CMK (cell line): ENCODE results near the gene CA12.

ENCODE experiments used
- DNase-seq: peaks from one replicate; pipeline ENCODE4 v3.0.0-alpha.2; 2010; ENCODE audit warnings: low read depth

Gene CA12

GRCh38 chr15:63401714-63402497 lies 20.3 kb upstream of the CA12 start:
- DNase-seq = no peak

- DNase-seq = no peak
These were observed 19.4 kb upstream of the CA12 start for GRCh38 chr15:63401078-63401477.

DNA sequence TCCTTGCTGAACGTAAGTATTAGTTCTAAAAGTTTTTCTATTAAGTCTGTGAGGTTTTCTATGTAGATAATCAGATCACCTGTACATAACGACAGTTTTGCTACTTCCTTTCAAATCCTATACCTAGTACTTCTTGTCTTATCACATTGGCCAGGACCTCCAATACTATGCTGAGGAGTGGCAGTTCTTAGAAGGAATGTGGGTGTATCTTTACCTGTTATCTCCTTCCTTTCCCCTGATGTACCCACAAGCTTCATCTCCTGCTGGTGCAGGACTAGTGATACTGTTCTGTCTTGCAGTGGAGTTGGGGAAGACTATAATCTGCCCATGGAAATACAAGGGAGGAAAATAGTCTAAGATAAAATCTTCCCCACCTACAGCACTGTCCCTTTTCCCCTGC lies 16.8 kb upstream of the CA12 start:
- DNase-seq = no peak

DNA sequence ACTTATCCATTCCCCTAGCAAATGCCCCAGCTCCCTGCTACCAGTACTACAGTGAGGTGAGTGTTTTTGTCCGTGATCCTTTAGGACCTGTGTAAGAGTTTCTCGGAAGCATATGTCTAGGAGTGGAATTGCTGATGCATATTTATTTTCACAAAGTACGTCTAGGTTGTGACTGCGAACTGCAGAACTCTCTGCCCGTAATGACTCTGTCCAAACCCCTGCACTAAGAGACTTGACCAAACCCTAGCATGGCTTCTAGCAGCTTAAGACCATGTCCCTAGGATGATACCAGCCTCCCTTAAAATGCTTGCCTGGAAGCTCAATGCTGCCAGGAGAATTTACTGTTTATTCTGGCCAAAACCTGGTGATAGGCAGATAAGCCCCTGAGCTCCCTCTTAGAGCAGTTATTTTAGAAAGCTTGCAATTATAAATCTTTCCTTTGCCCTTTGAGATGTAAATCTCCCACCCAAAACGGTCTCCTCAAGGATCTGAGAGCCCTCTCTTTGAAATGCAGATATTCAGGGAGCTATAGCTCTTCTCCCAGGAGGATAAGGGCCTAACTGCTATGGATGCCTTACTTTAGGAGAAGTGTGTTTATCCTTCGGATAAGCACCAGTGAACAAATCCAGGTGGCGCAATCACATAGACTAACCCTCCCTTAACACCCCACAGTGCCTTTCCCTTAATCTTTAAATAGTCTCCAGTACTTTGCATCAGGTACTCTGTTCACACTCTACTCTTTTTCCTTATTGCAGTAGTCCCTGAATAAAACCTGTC lies 14.7 kb upstream of the CA12 start:
- DNase-seq = no peak

GRCh38 chr15:63395730-63396151 lies 14.1 kb upstream of the CA12 start:
- DNase-seq = no peak

DNA sequence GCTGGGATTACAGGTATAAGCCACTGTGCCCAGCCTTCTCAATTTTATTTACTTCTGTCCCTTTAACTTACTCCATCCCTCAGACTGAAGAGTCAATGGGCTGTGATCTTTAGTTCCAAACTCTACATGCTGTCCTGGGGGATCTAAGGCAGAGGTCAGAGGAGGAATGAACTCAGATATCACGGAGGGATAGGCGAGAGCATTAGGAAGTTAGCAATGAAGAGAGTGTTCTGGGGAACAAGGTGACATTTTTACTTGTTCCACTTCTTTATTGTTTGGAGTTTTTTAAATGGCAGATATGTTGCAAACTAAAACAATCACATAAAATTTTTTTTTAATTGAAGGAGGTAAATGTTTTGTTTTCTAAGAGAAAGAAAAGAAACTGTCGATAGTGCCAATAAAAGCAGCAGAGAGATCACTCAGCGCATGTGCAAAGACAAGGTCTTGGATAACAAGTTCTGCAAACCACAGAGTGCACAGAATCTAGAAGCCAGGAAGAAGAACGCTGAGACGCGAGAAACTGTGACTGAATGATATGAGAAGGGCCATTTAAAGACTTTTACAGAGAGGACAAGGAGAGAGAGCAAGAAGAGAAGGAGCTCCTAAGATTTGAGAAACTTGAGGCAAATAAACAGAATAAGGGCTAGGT lies 10.8 kb upstream of the CA12 start:
- DNase-seq = no peak

DNA sequence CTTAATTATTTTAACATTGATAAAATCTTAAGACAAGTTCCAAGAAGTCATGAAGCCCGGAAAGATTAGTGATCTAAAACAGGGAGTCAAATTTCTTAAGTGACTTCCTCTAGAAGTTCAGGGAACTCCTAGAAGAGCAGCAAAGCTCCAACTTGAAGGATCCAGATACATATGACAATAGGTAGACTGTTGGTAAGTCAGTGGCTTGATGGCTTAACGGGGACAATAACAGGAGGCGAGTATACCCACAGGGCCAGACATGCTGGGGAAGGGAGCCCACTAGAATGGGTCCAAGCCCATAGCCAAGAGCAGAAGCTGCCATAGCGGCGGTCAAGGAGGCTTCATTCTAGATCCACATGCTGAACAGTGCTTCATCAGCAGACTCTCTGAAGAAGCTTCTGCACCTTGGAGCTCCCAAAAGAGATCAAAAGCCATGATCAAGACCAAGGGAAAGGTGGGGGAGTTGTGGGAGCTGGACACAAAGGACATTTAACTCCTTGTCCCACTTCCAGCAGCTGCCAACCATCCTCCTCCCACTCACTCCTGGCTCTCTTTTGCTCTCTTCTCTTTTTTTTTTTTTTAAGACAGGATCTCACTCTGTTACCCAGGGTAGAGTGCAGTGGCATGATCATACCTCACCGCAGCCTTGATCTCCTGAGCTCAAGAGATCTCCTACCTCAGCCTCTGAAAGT lies 10.2 kb upstream of the CA12 start:
- no peak for DNase-seq

GRCh38 chr15:63390689-63391088 lies 9.0 kb upstream of the CA12 start:
- DNase-seq = no peak

- DNase-seq = no peak
These were observed 8.4 kb upstream of the CA12 start for GRCh38 chr15:63389902-63390670.

GRCh38 chr15:63388511-63388910 lies 6.9 kb upstream of the CA12 start:
- no peak for DNase-seq

- no peak for DNase-seq
These were observed 6.3 kb upstream of the CA12 start for GRCh38 chr15:63387748-63388493.

DNA sequence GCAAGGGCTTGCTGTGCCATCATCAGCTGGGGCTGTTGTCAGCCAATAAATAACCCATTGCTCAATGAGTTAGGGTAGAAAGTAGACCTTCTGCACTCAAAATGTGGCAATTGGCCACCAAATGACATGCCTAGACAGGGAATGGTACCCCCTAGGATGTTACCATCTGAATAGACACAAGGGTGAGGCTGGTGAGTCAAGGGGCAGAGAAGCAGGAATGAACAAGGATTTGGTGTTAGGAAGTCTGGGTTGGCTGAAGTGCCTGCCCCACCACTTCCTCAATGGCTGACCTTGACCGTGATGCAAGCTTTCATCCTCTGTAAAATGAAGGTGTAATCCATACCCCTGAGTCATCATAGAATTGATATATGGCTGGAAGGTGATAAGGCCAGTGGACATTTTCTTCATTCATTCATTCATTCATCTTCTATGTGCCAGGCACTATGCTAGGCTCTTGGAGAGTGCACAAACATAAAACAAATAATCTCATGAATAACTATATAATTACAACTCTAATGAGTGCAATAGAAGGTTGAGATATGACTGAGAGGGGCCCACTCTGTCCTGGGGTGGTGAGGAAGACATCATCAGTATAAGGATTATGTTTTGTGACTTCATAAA lies 4.4 kb upstream of the CA12 start:
- DNase-seq = no peak

DNA sequence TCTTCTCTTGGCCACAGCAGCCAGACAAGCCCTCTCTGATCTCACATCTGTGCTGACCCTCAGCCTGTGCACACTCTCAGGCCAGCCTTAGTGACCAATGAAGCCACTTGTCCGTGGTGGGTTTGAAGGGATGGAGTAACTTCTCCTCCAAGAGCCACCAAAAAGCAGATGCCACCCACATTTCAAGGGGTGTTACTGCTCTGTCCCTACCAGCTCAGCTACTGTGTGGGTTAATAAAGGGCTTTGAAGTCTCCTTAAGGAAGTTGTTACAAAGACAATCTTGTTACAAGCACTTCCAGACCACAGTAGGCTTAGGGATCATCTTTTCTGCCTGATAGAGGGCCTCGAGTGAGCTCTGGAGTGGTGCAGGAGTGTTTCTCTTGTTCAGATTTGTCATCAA lies 3.3 kb upstream of the CA12 start:
- DNase-seq = no peak

- DNase-seq = no peak
These were observed 1.5 kb upstream of the CA12 start for GRCh38 chr15:63382966-63383710.

DNA sequence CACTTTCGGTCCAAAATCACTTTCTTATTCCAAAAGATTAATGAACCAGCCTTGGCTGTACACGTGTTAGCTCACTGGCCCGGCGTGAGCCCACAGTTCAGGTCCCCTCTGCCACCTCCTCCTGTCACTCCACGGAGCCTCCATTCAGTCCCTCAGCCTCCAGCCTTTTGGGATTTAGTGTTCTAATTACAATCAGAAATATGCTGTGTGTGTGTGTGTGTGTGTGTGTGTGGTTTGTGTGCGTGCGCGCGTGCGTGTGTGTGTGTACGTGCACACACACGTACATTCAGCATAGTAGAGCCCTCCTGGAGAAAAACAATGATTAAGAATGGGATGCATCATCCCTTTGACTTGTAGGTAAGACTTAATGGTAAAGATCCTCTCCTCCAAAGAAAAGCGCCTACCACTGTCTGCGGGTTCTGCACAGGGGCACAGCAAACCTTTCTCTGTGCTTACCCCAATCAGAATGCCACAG lies 801 bp downstream of the CA12 start:
- no peak for DNase-seq

DNA sequence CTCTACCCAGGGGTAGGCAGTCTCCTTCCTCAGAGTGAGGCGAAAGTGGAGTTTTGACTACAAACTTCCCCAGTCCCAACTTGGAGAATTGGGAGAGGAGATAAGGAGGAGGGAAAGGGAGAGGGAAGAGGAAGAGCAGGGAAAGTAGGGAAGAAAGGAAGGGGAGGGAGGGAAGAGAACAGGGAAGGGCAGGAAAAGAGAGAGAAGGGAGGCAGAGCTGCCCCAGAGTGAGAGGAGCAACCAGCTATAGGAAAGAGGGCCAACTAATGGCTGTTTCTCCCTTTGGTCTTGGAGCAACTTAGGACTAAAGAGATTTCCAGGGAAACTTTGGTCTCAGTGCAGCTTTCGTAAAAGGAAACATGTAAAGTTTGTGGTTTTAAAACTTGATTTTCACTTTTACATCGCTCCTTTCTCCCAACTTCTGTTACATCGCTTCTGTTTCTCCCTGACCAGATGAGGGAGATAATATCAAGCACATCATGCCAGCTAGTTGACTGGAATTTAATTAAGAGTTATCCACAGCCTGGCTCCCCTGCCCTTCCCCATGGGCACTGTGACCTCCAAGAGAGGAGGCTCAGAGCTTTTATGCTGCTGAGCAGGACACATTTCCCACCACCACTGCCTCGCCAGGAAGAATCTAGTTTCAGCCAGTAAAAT lies 1.4 kb downstream of the CA12 start:
- no peak for DNase-seq

DNA sequence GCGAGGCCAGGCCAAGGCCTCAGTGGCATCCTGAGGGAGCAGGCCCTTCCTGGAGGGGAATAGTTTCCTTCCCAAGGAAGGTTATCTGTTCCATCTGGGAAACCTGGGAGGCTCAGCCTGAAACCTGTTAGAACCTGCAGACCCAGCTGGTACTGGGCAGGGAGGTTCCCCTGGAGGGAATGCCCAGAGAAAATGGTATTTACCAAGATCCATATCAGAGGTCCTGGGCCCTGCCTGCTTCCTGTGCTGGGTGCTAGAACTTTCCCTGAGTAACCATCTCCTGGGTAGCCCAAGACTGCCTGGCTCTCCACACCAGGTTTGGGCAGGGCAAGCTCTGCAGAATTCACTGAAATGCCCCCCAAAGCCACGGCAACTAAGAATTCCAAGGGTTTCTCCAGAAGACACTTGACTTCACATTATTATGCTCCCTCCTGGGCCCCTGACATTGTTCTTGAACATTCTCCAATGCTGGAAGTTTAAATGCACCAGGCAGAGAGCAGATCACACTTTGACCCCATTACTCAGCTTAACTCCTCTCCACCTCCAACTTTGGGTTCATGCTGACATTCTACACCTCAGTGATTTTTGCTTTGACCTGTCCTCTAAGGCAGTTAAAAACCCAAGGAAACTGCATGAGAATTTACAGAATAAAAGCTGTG lies 2.0 kb downstream of the CA12 start:
- no peak for DNase-seq

- DNase-seq = no peak
These were observed 2.7 kb downstream of the CA12 start for GRCh38 chr15:63378946-63379345.
